LNCAP (cell line): ENCODE data around the gene NCSTN.

Experiments
- TF ChIP-seq, protein P1 (sequence below): fragments of 450-650 bp; IDR thresholded peaks from 2 replicates; pipeline ENCODE4 v1.5.1; 2017; ENCODE audit warnings: mild to moderate bottlenecking

The NCSTN gene

GRCh38 chr1:160342953-160343869 lies at the start of gene NCSTN, which contains the start of gene COPA:
Gene NCSTN (plus strand): TSS chr1:160343383. CDS start chr1:160343397, 14 bp downstream.
Gene COPA (minus strand): TSS chr1:160343250. CDS start chr1:160343170, 80 bp downstream.
- TF ChIP-seq, protein P1, sequence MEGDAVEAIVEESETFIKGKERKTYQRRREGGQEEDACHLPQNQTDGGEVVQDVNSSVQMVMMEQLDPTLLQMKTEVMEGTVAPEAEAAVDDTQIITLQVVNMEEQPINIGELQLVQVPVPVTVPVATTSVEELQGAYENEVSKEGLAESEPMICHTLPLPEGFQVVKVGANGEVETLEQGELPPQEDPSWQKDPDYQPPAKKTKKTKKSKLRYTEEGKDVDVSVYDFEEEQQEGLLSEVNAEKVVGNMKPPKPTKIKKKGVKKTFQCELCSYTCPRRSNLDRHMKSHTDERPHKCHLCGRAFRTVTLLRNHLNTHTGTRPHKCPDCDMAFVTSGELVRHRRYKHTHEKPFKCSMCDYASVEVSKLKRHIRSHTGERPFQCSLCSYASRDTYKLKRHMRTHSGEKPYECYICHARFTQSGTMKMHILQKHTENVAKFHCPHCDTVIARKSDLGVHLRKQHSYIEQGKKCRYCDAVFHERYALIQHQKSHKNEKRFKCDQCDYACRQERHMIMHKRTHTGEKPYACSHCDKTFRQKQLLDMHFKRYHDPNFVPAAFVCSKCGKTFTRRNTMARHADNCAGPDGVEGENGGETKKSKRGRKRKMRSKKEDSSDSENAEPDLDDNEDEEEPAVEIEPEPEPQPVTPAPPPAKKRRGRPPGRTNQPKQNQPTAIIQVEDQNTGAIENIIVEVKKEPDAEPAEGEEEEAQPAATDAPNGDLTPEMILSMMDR = no peak

DNA sequence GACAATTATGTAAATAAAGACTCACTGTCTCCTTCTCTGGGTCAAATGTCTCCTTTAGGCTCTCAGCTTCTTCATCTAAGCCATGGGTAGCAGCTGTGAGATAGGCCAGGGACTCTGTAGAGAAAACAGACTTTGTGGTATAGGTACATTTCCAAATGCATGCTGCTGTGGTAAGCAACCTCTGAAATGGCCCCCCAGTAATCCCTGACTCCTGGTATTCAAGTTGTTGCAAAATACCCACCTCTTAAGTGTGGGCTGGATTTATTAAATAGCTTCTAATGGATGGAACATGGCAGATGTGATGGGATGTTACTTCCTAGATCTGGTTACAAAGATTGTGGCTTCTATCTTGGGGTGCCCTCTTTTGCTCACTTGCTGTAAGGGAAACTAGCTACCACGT lies 47.1 kb upstream of the NCSTN start:
- TF ChIP-seq, protein P1 = no peak

DNA sequence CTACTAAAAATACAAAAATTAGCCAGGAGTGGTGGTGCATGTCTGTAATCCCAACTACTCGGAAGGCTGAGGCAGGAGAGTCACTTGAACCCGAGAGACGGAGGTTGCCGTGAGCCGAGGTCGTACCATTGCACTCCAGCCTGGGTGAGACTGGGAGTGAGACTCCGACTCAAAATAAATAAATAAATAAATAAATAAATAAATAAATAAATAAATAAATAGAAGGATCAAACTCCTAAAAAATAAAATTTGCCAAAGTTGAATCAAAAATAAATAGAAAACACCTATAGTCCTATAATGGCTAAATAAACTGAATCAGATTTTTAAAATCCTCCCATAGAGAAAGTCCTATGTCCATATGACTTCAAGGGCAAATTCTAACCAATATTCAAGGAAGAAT lies 43.0 kb upstream of the NCSTN start:
- TF ChIP-seq, protein P1 = no peak

DNA sequence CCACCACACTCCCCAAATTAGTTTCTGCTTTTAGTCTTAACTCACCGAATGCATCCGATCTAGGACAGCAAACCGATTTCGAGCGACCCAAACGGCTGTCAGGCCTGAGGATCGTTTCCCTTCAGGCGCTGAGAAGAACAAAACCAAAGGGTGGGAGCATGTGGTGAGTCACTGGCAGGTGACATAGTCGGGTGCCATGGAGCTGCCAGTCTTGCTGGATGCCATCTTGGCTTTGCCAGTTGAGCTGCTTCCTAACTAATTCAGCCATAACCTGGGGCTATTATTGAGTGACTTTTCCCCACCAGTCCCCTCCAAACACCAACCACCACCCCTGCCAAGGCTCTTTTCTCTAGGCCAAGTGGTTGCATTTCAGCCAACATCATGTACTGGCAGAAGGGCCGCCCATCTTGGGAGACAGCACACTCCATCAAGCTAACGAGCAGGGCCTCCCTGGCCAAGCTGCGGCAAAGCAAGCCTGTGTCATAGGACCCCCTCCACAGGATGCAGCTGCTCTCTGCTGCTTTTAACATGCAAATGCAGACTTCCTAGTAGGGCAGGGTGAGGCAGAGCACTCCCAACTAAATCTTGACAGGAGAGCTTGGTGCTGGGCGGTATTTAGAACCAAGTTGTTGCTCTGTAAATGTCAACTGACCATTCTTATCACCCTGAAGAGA lies 35.9 kb upstream of the NCSTN start:
- TF ChIP-seq, protein P1 = no peak

DNA sequence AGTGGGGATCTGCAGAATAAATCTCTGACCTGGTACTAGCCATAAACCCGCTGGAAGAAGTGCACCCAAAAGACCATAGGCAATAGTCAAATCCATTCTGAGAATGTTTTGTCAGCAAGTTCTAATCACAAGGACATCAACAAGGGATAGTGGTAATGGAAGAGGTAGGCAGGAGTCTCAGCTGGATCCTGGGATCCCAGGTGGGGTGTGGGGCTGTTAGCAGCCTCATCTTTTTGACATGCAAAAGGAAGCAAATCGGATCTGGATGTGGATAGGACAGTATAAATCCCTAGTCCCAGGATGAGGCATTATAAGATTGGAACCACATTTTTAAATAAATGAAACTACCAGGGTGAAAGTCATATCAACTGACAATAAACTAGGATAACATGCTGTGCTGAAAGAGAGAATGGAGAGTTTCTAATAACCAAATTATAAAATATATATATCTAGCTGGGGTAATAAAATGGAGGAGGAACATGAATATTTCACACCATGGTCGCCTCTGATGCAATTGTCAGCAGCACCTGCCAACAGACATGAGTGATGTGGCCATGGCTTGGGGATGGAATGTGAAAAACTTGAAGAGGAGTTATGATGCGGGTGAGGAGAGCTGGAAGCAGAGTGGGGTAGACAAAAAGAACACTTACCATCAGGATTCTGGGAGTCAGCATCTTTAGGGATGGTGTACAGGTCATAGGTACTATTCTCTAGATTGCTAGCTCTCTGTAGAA lies 34.6 kb upstream of the NCSTN start:
- TF ChIP-seq, protein P1 = no peak

GRCh38 chr1:160309185-160309557 lies 34.0 kb upstream of the NCSTN start:
- TF ChIP-seq, protein P1 = no peak

DNA sequence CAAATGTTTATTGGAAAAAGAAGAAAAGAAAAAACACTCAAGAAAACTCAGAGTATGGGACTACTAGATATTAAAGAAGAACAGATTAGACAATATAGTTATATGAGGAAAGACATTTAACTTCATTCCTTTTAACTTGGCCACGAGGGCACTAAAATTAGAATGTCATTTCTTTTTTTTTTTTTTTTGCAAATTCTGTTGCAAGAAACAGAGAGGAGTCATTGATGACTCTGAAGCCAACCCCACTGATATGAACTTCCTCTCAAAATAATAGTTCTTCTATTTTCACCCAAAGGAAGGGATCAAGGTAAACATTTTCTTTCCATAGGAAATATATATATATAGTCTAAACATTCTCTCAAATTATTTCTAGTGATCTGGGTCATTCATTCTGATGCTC lies 33.6 kb upstream of the NCSTN start:
- TF ChIP-seq, protein P1 = no peak
